Measurements from ENCODE around the gene PARD6G. TPM values are rescaled to one million over a fixed set of nuclear protein-coding genes. Genes with fewer than 3 reads are reported as not detected.

PARD6G gene
- total and polyA plus RNA-seq, 2 experiments from 2014 or later = 6.9 to 18.5 TPM

DNA sequence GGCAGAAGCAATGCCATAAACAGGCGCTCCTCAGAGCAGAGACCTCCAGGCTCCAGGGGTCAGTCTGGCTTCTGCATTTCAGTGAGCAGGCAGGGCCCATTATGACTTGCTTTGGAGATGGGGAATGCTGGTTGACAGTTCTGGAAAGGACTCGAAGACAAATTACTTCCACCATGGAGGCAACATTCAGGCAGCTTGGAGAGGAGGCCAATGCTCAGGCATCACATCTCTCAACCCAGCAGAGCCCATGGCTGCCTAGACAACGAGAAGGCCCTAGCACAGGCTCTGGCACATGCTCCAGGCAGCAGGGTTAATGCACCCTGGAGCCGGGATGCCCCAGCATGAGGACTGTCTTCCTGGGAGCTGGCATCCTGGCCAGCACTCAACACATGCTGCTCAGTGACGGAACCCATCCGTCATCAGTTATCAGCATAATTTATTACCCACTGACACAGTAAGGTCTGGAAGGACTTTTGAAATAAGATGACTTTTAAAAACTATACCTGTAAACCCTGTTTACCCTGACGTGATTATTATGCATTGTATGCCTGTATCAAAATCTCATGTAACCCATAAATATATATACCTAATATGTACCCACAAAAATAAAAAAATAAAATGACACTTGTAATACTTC is 85.4 kb downstream of the PARD6G start:
- H3K9me3 Mint-ChIP-seq = peaks cover 21% of the 10 kb centered on the region
- no peak for ATAC-seq
- H3K27me3 Mint-ChIP-seq (ENCODE audit: insufficient read depth, low read depth, poor library complexity) = peaks cover 11% of the 10 kb centered on the region

More for the DNA sequence above, 85.4 kb downstream of the PARD6G start:
- Histone ChIP-seq H4K20me1 (replicated peaks; ENCODE audit: insufficient read depth) (peaks cover 5% of the 10 kb centered on the region; the same call in 1 of the 2 replicates), H3K27ac (ENCODE audit: low read depth) (no peak overlapping the region), H3K4me1 (ENCODE audit: insufficient read depth) (no peaks in the 10 kb centered on the region; the same call in 1 of the 2 replicates), H3K9me2 (ENCODE audit: insufficient read depth) (no peaks in the 10 kb centered on the region), H3K36me3 (ENCODE audit: insufficient read depth) (no peaks in the 10 kb centered on the region), H3K4me2 (no peak overlapping the region), H3K79me2 (replicated peaks; ENCODE audit: insufficient read depth) (no peaks in the 10 kb centered on the region), H3F3A (replicated peaks; ENCODE audit: low read depth) (no peaks in the 10 kb centered on the region), H3K4me3 (no peak overlapping the region), H2AFZ (no peak overlapping the region), H3K27me3 (ENCODE audit: insufficient read depth) (peaks cover 10% of the 10 kb centered on the region; the same call in 1 of the 2 replicates)
- H3K4me1 Mint-ChIP-seq = no peaks in the 10 kb centered on the region
- DNase-seq (ENCODE audit: low spot score) = no peak
- TF ChIP-seq CREB1 (CRISPR knock-in tag; IDR thresholded peaks at IDR 0.05; ENCODE audit: low read depth) (no peak), EZH2 (IDR thresholded peaks at IDR 0.05; ENCODE audit: low read depth, unreplicated experiment) (no peak), ZNF114 (CRISPR knock-in tag; IDR thresholded peaks at IDR 0.05) (no peak), EZH2phosphoT487 (IDR thresholded peaks at IDR 0.05; ENCODE audit: unreplicated experiment) (no peak), NANOG (IDR thresholded peaks at IDR 0.05; ENCODE audit: borderline replicate concordance) (no peak), ZNF331 (CRISPR knock-in tag; IDR thresholded peaks at IDR 0.05; ENCODE audit: low read depth) (no peak), JUNB (IDR thresholded peaks at IDR 0.05; ENCODE audit: unreplicated experiment) (no peak), STAT1 (IDR thresholded peaks at IDR 0.05; ENCODE audit: unreplicated experiment) (no peak), POLR2AphosphoS5 (IDR thresholded peaks at IDR 0.05; ENCODE audit: low read depth) (no peak)
- TF ChIP-seq, protein P1, sequence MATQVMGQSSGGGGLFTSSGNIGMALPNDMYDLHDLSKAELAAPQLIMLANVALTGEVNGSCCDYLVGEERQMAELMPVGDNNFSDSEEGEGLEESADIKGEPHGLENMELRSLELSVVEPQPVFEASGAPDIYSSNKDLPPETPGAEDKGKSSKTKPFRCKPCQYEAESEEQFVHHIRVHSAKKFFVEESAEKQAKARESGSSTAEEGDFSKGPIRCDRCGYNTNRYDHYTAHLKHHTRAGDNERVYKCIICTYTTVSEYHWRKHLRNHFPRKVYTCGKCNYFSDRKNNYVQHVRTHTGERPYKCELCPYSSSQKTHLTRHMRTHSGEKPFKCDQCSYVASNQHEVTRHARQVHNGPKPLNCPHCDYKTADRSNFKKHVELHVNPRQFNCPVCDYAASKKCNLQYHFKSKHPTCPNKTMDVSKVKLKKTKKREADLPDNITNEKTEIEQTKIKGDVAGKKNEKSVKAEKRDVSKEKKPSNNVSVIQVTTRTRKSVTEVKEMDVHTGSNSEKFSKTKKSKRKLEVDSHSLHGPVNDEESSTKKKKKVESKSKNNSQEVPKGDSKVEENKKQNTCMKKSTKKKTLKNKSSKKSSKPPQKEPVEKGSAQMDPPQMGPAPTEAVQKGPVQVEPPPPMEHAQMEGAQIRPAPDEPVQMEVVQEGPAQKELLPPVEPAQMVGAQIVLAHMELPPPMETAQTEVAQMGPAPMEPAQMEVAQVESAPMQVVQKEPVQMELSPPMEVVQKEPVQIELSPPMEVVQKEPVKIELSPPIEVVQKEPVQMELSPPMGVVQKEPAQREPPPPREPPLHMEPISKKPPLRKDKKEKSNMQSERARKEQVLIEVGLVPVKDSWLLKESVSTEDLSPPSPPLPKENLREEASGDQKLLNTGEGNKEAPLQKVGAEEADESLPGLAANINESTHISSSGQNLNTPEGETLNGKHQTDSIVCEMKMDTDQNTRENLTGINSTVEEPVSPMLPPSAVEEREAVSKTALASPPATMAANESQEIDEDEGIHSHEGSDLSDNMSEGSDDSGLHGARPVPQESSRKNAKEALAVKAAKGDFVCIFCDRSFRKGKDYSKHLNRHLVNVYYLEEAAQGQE (IDR thresholded peaks at IDR 0.05; ENCODE audit: unreplicated experiment) = no peak
- TF ChIP-seq, protein P2, sequence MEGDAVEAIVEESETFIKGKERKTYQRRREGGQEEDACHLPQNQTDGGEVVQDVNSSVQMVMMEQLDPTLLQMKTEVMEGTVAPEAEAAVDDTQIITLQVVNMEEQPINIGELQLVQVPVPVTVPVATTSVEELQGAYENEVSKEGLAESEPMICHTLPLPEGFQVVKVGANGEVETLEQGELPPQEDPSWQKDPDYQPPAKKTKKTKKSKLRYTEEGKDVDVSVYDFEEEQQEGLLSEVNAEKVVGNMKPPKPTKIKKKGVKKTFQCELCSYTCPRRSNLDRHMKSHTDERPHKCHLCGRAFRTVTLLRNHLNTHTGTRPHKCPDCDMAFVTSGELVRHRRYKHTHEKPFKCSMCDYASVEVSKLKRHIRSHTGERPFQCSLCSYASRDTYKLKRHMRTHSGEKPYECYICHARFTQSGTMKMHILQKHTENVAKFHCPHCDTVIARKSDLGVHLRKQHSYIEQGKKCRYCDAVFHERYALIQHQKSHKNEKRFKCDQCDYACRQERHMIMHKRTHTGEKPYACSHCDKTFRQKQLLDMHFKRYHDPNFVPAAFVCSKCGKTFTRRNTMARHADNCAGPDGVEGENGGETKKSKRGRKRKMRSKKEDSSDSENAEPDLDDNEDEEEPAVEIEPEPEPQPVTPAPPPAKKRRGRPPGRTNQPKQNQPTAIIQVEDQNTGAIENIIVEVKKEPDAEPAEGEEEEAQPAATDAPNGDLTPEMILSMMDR (conservative IDR thresholded peaks at IDR 0.05; ENCODE audit: low read depth in 2 of 2) = no peak
- TF ChIP-seq, protein P3, sequence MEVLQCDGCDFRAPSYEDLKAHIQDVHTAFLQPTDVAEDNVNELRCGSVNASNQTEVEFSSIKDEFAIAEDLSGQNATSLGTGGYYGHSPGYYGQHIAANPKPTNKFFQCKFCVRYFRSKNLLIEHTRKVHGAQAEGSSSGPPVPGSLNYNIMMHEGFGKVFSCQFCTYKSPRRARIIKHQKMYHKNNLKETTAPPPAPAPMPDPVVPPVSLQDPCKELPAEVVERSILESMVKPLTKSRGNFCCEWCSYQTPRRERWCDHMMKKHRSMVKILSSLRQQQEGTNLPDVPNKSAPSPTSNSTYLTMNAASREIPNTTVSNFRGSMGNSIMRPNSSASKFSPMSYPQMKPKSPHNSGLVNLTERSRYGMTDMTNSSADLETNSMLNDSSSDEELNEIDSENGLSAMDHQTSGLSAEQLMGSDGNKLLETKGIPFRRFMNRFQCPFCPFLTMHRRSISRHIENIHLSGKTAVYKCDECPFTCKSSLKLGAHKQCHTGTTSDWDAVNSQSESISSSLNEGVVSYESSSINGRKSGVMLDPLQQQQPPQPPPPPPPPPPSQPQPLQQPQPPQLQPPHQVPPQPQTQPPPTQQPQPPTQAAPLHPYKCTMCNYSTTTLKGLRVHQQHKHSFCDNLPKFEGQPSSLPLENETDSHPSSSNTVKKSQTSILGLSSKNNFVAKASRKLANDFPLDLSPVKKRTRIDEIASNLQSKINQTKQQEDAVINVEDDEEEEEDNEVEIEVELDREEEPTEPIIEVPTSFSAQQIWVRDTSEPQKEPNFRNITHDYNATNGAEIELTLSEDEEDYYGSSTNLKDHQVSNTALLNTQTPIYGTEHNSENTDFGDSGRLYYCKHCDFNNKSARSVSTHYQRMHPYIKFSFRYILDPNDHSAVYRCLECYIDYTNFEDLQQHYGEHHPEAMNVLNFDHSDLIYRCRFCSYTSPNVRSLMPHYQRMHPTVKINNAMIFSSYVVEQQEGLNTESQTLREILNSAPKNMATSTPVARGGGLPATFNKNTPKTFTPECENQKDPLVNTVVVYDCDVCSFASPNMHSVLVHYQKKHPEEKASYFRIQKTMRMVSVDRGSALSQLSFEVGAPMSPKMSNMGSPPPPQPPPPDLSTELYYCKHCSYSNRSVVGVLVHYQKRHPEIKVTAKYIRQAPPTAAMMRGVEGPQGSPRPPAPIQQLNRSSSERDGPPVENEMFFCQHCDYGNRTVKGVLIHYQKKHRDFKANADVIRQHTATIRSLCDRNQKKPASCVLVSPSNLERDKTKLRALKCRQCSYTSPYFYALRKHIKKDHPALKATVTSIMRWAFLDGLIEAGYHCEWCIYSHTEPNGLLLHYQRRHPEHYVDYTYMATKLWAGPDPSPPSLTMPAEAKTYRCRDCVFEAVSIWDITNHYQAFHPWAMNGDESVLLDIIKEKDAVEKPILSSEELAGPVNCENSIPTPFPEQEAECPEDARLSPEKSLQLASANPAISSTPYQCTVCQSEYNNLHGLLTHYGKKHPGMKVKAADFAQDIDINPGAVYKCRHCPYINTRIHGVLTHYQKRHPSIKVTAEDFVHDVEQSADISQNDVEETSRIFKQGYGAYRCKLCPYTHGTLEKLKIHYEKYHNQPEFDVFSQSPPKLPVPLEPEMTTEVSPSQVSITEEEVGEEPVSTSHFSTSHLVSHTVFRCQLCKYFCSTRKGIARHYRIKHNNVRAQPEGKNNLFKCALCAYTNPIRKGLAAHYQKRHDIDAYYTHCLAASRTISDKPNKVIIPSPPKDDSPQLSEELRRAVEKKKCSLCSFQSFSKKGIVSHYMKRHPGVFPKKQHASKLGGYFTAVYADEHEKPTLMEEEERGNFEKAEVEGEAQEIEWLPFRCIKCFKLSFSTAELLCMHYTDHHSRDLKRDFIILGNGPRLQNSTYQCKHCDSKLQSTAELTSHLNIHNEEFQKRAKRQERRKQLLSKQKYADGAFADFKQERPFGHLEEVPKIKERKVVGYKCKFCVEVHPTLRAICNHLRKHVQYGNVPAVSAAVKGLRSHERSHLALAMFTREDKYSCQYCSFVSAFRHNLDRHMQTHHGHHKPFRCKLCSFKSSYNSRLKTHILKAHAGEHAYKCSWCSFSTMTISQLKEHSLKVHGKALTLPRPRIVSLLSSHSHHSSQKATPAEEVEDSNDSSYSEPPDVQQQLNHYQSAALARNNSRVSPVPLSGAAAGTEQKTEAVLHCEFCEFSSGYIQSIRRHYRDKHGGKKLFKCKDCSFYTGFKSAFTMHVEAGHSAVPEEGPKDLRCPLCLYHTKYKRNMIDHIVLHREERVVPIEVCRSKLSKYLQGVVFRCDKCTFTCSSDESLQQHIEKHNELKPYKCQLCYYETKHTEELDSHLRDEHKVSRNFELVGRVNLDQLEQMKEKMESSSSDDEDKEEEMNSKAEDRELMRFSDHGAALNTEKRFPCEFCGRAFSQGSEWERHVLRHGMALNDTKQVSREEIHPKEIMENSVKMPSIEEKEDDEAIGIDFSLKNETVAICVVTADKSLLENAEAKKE (CRISPR knock-in tag; IDR thresholded peaks at IDR 0.05) = no peak
- TF ChIP-seq, protein P4, sequence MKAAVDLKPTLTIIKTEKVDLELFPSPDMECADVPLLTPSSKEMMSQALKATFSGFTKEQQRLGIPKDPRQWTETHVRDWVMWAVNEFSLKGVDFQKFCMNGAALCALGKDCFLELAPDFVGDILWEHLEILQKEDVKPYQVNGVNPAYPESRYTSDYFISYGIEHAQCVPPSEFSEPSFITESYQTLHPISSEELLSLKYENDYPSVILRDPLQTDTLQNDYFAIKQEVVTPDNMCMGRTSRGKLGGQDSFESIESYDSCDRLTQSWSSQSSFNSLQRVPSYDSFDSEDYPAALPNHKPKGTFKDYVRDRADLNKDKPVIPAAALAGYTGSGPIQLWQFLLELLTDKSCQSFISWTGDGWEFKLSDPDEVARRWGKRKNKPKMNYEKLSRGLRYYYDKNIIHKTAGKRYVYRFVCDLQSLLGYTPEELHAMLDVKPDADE (IDR thresholded peaks at IDR 0.05) = no peak
- peaks cover 34% of the 10 kb centered on the region for H3K36me3 Mint-ChIP-seq (ENCODE audit: low read depth)
- no peak overlapping the region for H3K4me3 Mint-ChIP-seq
- H3K27ac Mint-ChIP-seq = no peak overlapping the region
